ENCODE measurements around the gene FADS2. TPM values are rescaled to one million over a fixed set of nuclear protein-coding genes. Genes with fewer than 3 reads are reported as not detected.

FADS2 gene
- total RNA-seq, 1 experiment from 2014 or later = 17.1 TPM

DNA sequence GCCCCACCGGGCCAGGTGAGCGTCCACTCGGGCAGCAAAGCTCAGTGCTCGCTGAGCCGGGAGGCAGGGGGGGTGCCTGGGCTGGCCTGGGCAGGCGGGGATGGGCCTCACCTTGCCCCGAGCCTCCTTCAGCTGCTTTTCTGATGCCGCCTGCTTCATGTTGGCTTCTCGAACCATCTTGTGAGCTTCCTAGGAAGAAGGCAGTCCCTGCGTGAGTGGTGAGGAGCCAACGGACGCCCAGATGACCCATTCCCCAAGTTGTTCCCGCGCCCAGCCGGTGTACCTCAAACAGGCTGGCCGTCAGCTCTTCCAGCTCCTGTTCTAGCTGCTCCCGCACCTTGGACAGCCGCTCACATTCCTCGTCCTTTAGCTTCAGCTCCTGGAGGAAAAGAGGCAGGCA, 79.2 kb downstream of the FADS2 start:
- no peak overlapping the region for H3K27ac ChIP-seq (ENCODE audit: low read depth, low read length)
- no peaks in the 10 kb centered on the region for H4K20me1 ChIP-seq (ENCODE audit: insufficient read depth)
- no peaks in the 10 kb centered on the region for H3K9me3 ChIP-seq (ENCODE audit: control insufficient read depth in 1 of 2, insufficient read depth in 1 of 2, low read depth in 1 of 2, low read length in 2 of 2)
- ChIA-PET CTCF (interaction anchor here (3.2 kb wide), 1 partner anchor 9 kb away, joined by 21 read pairs; no protein-coding TSS in a partner anchor), RAD21 (ENCODE audit: low non-redundant PET in 1 of 2, low total read pairs in 2 of 2, uncharacterized antibody in 2 of 2, unreplicated experiment in 2 of 2) (no interaction called here), POLR2A (no interaction called here)
- no peaks in the 10 kb centered on the region for H3K9me2 ChIP-seq (ENCODE audit: insufficient read depth)
- H3K9ac ChIP-seq (ENCODE audit: low read length) = no peak overlapping the region
- no peaks in the 10 kb centered on the region for H3K27me3 ChIP-seq (ENCODE audit: insufficient read depth, low read length)
- no peak overlapping the region for H2AFZ ChIP-seq (ENCODE audit: low read depth, low read length, poor library complexity, severe bottlenecking)
- no peak overlapping the region for H3K4me3 ChIP-seq (replicated peaks in 1 of 2; ENCODE audit: low read depth in 1 of 2, low read length in 2 of 2)
- H3K36me3 ChIP-seq (ENCODE audit: control insufficient read depth in 1 of 2, insufficient read depth in 2 of 2, low read length in 2 of 2) = no peaks in the 10 kb centered on the region
- no peaks in the 10 kb centered on the region for H3K4me1 ChIP-seq (ENCODE audit: control insufficient read depth in 1 of 2, insufficient read depth in 2 of 2, low read length in 2 of 2)
- no peaks in the 10 kb centered on the region for H3K79me2 ChIP-seq (ENCODE audit: insufficient read depth, low read length)
- no peak for TF ChIP-seq TCF7L2 (IDR thresholded peaks at IDR 0.05; ENCODE audit: borderline replicate concordance, extremely low read depth, insufficient read depth, insufficient read length)
- TF ChIP-seq EZH2phosphoT487 (IDR thresholded peaks at IDR 0.05; ENCODE audit: borderline replicate concordance) = no peak
- TF ChIP-seq, protein P1, sequence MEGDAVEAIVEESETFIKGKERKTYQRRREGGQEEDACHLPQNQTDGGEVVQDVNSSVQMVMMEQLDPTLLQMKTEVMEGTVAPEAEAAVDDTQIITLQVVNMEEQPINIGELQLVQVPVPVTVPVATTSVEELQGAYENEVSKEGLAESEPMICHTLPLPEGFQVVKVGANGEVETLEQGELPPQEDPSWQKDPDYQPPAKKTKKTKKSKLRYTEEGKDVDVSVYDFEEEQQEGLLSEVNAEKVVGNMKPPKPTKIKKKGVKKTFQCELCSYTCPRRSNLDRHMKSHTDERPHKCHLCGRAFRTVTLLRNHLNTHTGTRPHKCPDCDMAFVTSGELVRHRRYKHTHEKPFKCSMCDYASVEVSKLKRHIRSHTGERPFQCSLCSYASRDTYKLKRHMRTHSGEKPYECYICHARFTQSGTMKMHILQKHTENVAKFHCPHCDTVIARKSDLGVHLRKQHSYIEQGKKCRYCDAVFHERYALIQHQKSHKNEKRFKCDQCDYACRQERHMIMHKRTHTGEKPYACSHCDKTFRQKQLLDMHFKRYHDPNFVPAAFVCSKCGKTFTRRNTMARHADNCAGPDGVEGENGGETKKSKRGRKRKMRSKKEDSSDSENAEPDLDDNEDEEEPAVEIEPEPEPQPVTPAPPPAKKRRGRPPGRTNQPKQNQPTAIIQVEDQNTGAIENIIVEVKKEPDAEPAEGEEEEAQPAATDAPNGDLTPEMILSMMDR (IDR thresholded peaks at IDR 0.05 in 2 of 3, conservative IDR thresholded peaks at IDR 0.05 in 1 of 3; ENCODE audit: borderline replicate concordance in 1 of 3, insufficient read depth in 1 of 3, low read depth in 2 of 3, low read length in 2 of 3) = no peak
- TF ChIP-seq CEBPB (IDR thresholded peaks at IDR 0.05; ENCODE audit: low read depth) = no peak
- no peak for TF ChIP-seq ZNF274 (IDR thresholded peaks at IDR 0.05; ENCODE audit: low read depth, low read length)
- TF ChIP-seq YY1 (IDR thresholded peaks at IDR 0.05; ENCODE audit: extremely low read depth, insufficient replicate concordance, low read depth, low read length) = no peak
- no peak for TF ChIP-seq RAD21 (IDR thresholded peaks at IDR 0.05; ENCODE audit: low read depth)
- TF ChIP-seq FOSL1 (IDR thresholded peaks at IDR 0.05; ENCODE audit: low read depth) = no peak
- TF ChIP-seq, protein P2, sequence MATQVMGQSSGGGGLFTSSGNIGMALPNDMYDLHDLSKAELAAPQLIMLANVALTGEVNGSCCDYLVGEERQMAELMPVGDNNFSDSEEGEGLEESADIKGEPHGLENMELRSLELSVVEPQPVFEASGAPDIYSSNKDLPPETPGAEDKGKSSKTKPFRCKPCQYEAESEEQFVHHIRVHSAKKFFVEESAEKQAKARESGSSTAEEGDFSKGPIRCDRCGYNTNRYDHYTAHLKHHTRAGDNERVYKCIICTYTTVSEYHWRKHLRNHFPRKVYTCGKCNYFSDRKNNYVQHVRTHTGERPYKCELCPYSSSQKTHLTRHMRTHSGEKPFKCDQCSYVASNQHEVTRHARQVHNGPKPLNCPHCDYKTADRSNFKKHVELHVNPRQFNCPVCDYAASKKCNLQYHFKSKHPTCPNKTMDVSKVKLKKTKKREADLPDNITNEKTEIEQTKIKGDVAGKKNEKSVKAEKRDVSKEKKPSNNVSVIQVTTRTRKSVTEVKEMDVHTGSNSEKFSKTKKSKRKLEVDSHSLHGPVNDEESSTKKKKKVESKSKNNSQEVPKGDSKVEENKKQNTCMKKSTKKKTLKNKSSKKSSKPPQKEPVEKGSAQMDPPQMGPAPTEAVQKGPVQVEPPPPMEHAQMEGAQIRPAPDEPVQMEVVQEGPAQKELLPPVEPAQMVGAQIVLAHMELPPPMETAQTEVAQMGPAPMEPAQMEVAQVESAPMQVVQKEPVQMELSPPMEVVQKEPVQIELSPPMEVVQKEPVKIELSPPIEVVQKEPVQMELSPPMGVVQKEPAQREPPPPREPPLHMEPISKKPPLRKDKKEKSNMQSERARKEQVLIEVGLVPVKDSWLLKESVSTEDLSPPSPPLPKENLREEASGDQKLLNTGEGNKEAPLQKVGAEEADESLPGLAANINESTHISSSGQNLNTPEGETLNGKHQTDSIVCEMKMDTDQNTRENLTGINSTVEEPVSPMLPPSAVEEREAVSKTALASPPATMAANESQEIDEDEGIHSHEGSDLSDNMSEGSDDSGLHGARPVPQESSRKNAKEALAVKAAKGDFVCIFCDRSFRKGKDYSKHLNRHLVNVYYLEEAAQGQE (IDR thresholded peaks at IDR 0.05; ENCODE audit: low read depth) = no peak
- TF ChIP-seq ZFX (IDR thresholded peaks at IDR 0.05) = no peak
- no peak for TF ChIP-seq EGR1 (IDR thresholded peaks at IDR 0.05; ENCODE audit: low read depth)
- intact Hi-C loops (cut with micrococcal nuclease) = no loop called here
- DNase-seq (ENCODE audit: low read depth, low spot score) = no peak
- no peak for ATAC-seq
- no TSS peak for BruUV-seq (replicated peaks)
- H3K4me2 ChIP-seq (ENCODE audit: low read length) = no peak overlapping the region

Measured in HCT116 (cell line).